Right lobe of liver (tissue), 6 donors: Measurements from ENCODE around the gene SPNS2. TPM values are rescaled to one million over a fixed set of nuclear protein-coding genes. Genes with fewer than 3 reads are reported as not detected.
A peak's percentile ranks its signal among the peaks of the same experiment; 100 is the strongest.

Source experiments
- ATAC-seq, 4 donors: fragments of 200-7000 bp; cut with Tn5 transposase; one replicate each; pipeline ENCODE4 v1.9.1; 2020; ENCODE audit warnings: mild to moderate bottlenecking in 4 of 4, moderate library complexity in 4 of 4
- DNase-seq, 3 donors: peaks; one replicate each; pipeline ENCODE4 v3.0.0-alpha.2; 2020
- H3K27ac ChIP-seq, 3 donors: fragments of 200-600 bp; one replicate each; pipeline ENCODE4 v1.8.0; 2022
- H3K27me3 ChIP-seq, 2 donors: fragments of 200-600 bp; one replicate each; pipeline ENCODE4 v1.8.0; 2022
- H3K36me3 ChIP-seq, 4 donors: fragments of 200-600 bp; sonication (generic) in 1 of 4; one replicate each; pipeline versions ENCODE4 v1.5.1 to v1.8.0; 2017 to 2022; ENCODE audit warnings: control low read depth in 1 of 4
- H3K4me1 ChIP-seq, 4 donors: fragments of 200-600 bp; sonication (generic) in 1 of 4; one replicate each; pipeline versions ENCODE4 v1.5.1 to v1.8.0; 2017 to 2022; ENCODE audit warnings: control low read depth in 1 of 4
- H3K4me3 ChIP-seq, 3 donors: fragments of 200-600 bp; one replicate each; pipeline ENCODE4 v1.8.0; 2022
- H3K9me3 ChIP-seq, 4 donors: fragments of 200-600 bp; sonication (generic) in 1 of 4; one replicate each; pipeline versions ENCODE4 v1.5.1 to v1.8.0; 2017 to 2022; ENCODE audit warnings: control low read depth in 1 of 4
- CTCF ChIP-seq, 4 donors: fragments of 200-600 bp in 3 of 4; fragments of 450-650 bp in 1 of 4; IDR thresholded peaks; one replicate each; pipeline versions ENCODE4 v1.5.1 to v1.8.0; 2016 to 2022; ENCODE audit warnings: antibody characterized with exemption in 4 of 4, mild to moderate bottlenecking in 2 of 4
- POLR2A ChIP-seq: fragments of 450-650 bp; IDR thresholded peaks from one replicate; pipeline ENCODE4 v1.6.1; 2017; ENCODE audit warnings: antibody characterized with exemption, mild to moderate bottlenecking
- WGBS: methylation state at CpG from one replicate; pipeline ENCODE4 v1.1.6; 2018; ENCODE audit warnings: low coverage, low lambda C conversion rate; ENCODE audit not compliant: insufficient coverage; ENCODE audit errors: missing lambda C conversion rate; 5-methylcytosine and 5-hydroxymethylcytosine counted together
- intact Hi-C, 2 donors: fragments of 100-400 bp; cut with DNase I; formaldehyde crosslinking; loops; one replicate each; pipeline versions ENCODE4 v1.11.2 to v1.14.1; 2022
- total RNA-seq, 6 experiments: library from RNA; depleted of rRNA in 2 of 6; stranded (reverse); fragments of >200 nt in 2 of 6; fragmentation: NEBNext Ultra II Directional in 3 of 6; extraction: Animal tissue kit (Norgen Biotek cat#: 25700) in 3 of 6; gene quantifications; one replicate each; pipeline versions ENCODE4 v1.1.0 to v1.2.4, GENCODE V29; 2016 to 2023
- donor health status: DM: no; HTN: yes; CAD: no.
- donor health status: DM: no; HTN: no; CAD: no.
- donor health status: DM: no; HTN: no; CAD: no.
- donor health status: DM: no; HTN: yes; CAD: no.
- donor health status: DM: no; HTN: yes; CAD: no.

Gene SPNS2
- total RNA-seq, 6 experiments from 2014 or later, result 3.0 to 12.4 (median 7.3) TPM

GRCh38 chr17:4558347-4558971, 59.8 kb downstream of the SPNS2 start:
- DNase-seq, result peak in 1 of 3 donors; percentile 53
- no peaks in the 10 kb centered on the region for H3K9me3 ChIP-seq
- TF ChIP-seq CTCF (IDR thresholded peaks at IDR 0.05), result no peak
- TF ChIP-seq POLR2A, result no peak
- H3K27me3 ChIP-seq, result no peaks in the 10 kb centered on the region
- H3K27ac ChIP-seq, result no peak overlapping the region
- no CpG with 5 or more reads among the region's 24 CpGs for WGBS
- no peak overlapping the region for H3K4me3 ChIP-seq
- no peak for ATAC-seq
- H3K4me1 ChIP-seq, result peaks cover 0 to 9% (median 4%) of the 10 kb centered on the region in 4 donors
- peaks cover 0 to 3% (median 0%) of the 10 kb centered on the region in 4 donors for H3K36me3 ChIP-seq
- intact Hi-C loops, result no loop called here

GRCh38 chr17:4559139-4559791, 60.6 kb downstream of the SPNS2 start:
- DNase-seq, result no peak
- no peaks in the 10 kb centered on the region for H3K36me3 ChIP-seq
- 61% methylated on average over 4 of the region's 17 CpGs for WGBS
- peaks cover 0 to 4% (median 2%) of the 10 kb centered on the region in 4 donors for H3K4me1 ChIP-seq
- intact Hi-C loops, result no loop called here
- H3K27me3 ChIP-seq, result no peaks in the 10 kb centered on the region
- H3K4me3 ChIP-seq, result no peak overlapping the region
- TF ChIP-seq CTCF (IDR thresholded peaks at IDR 0.05), result no peak
- TF ChIP-seq POLR2A, result no peak
- H3K27ac ChIP-seq, result no peak overlapping the region
- H3K9me3 ChIP-seq, result no peaks in the 10 kb centered on the region
- no peak for ATAC-seq

- TF ChIP-seq CTCF (IDR thresholded peaks at IDR 0.05) (no peak), POLR2A (no peak)
- no peak overlapping the region for H3K4me3 ChIP-seq
- no peaks in the 10 kb centered on the region for H3K4me1 ChIP-seq
- no peaks in the 10 kb centered on the region for H3K36me3 ChIP-seq
- WGBS, result no CpG with 5 or more reads among the region's 5 CpGs
- ATAC-seq, result no peak
- H3K9me3 ChIP-seq, result no peaks in the 10 kb centered on the region
- DNase-seq, result no peak
- no peaks in the 10 kb centered on the region for H3K27me3 ChIP-seq
- intact Hi-C loops, result no loop called here
- H3K27ac ChIP-seq, result no peak overlapping the region
Measured at GRCh38 chr17:4559966-4560365, 61.3 kb downstream of the SPNS2 start.

GRCh38 chr17:4560421-4560820, 61.7 kb downstream of the SPNS2 start, which contains the start of gene GGT6:
GGT6 (minus strand) TSS chr17:4560577; CDS start chr17:4560521, 56 bp downstream.
- Histone ChIP-seq H3K36me3 (no peaks in the 10 kb centered on the region), H3K27me3 (no peaks in the 10 kb centered on the region), H3K4me3 (no peak within 1 kb of the TSS), H3K27ac (no peak within 1 kb of the TSS), H3K9me3 (no peaks in the 10 kb centered on the region), H3K4me1 (peaks cover 0 to 2% (median 0%) of the 10 kb centered on the region in 4 donors)
- DNase-seq (peak in 2 of 3 donors; percentile 51 to 55), ATAC-seq (no peak)
- WGBS, result no CpG with 5 or more reads among the region's 12 CpGs
- TF ChIP-seq CTCF (IDR thresholded peaks at IDR 0.05) (no peak), POLR2A (no peak)
- intact Hi-C loops, result no loop called here
